ENCODE measurements around the gene ADGRD1.

DNA sequence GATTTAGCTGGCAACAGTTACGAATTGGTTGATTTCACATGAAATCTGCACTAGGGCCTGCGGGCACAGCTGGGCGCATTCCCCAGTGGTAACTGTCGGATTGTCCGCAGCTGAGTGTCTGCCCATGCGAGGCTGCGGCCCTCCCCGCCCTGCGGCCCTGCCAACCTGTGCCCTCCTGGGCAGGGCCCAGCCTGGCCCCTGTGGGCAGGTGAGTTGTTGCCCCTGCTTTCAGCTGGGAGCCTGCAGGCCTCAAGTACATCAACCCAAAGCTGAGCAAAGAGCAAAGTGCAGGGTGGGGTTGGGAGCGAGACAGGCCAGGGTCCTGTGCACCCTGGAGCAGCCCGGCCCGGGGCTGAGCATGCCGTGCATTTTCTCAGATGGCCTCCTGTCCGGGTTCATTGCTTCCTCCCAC, 89.1 kb downstream of the ADGRD1 start:
- TF ChIP-seq TAF1 (IDR thresholded peaks at IDR 0.05; ENCODE audit: borderline replicate concordance, insufficient read depth, low read length) = no peak
- no peak for TF ChIP-seq POLR2AphosphoS5 (IDR thresholded peaks at IDR 0.05; ENCODE audit: low read depth, low read length)
- TF ChIP-seq, protein P1, sequence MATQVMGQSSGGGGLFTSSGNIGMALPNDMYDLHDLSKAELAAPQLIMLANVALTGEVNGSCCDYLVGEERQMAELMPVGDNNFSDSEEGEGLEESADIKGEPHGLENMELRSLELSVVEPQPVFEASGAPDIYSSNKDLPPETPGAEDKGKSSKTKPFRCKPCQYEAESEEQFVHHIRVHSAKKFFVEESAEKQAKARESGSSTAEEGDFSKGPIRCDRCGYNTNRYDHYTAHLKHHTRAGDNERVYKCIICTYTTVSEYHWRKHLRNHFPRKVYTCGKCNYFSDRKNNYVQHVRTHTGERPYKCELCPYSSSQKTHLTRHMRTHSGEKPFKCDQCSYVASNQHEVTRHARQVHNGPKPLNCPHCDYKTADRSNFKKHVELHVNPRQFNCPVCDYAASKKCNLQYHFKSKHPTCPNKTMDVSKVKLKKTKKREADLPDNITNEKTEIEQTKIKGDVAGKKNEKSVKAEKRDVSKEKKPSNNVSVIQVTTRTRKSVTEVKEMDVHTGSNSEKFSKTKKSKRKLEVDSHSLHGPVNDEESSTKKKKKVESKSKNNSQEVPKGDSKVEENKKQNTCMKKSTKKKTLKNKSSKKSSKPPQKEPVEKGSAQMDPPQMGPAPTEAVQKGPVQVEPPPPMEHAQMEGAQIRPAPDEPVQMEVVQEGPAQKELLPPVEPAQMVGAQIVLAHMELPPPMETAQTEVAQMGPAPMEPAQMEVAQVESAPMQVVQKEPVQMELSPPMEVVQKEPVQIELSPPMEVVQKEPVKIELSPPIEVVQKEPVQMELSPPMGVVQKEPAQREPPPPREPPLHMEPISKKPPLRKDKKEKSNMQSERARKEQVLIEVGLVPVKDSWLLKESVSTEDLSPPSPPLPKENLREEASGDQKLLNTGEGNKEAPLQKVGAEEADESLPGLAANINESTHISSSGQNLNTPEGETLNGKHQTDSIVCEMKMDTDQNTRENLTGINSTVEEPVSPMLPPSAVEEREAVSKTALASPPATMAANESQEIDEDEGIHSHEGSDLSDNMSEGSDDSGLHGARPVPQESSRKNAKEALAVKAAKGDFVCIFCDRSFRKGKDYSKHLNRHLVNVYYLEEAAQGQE (IDR thresholded peaks at IDR 0.05; ENCODE audit: insufficient read depth in 1 of 2, low read depth in 2 of 2, low read length in 2 of 2) = no peak

Data from PFSK-1 (cell line).